ENCODE results near the gene CCDC12.

The CCDC12 gene

DNA sequence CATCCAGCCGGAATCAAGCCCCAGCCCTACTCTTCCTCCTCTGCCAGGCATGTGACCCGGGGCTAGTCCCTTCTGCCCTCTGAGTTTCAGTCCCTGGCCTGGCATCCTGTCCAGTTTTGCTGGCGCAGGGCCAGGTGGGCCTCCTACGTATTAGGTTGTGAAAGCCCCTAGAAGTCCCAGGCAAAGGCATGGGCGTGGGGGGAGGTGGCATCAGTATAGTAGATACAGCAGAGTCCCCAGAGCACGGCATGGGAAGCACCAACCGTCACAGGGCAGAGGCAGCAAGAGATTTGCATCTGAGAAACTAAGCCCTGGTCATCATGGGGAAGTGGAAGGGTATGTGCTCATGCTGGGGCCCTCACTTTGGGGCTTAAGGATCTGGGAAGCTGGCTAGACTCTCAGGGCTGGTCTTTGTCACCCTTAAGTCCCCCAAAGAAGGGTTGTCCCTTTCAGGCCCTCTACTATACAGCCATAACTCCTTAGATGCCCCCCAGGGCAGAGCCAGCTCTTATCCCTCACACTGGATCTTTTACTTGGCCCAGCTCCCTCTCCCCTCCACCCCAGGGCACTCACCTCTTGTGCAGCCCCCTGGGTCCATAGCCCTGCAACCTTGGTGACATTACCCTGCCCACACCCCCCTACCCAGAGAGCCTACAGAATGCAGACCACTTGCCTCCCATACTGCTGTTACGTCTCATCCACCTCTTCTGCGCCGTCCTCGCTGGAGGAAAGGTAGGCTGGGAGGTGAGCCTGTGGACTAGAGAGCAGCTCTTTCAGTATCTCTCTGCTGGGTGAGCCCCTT is 14.2 kb upstream of the CCDC12 start:
- Histone ChIP-seq H3K27me3 (ENCODE audit: control insufficient read depth, insufficient read depth, low read length) (no peaks in the 10 kb centered on the region), H3K9ac (ENCODE audit: low read length) (no peak overlapping the region), H3K4me3 (ENCODE audit: low read length) (no peak overlapping the region), H3K4me1 (ENCODE audit: control insufficient read depth, insufficient read depth, low read length) (peaks cover 28% of the 10 kb centered on the region), H3K9me3 (ENCODE audit: control insufficient read depth, low read length) (no peaks in the 10 kb centered on the region), H3K36me3 (ENCODE audit: control insufficient read depth, insufficient read depth, low read length) (peaks cover 25% of the 10 kb centered on the region)

DNA sequence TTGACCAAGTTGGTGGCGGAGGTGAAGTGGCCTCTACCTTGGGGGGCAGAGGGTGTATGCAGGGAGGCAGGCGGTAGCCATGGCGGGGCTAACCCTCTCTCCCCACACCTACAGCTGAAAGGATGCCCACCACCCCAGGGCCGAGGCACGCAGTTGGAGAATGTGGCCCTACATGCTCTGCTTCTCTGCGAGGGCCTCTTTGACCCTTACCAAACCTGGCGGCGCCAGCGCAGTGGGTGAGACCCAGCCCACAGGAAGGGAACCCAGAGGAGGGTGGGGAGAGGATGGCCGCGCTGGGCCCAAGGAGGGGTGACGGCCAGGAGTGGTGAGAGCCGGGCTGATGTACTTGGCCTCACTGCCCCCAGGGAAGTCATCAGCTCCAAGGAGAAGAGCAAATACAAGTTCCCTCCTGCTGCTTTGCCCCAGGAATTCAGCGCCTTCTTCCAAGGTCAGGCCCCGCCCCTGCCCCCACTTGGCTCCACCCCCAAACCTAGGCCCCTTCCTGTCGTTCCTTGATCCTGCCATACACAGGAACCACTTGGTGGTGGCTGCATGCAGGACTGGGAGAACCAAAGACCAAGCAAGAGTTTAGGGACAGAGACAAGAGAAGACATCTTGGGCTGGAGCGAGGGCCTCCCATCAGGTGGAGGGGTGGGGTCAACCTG is 12.7 kb upstream of the CCDC12 start:
- no peaks in the 10 kb centered on the region for H3K9me3 ChIP-seq (ENCODE audit: control insufficient read depth, low read length)
- peaks cover 18% of the 10 kb centered on the region for H3K36me3 ChIP-seq (ENCODE audit: control insufficient read depth, insufficient read depth, low read length)
- no peak overlapping the region for H3K4me3 ChIP-seq (ENCODE audit: low read length)
- H3K4me1 ChIP-seq (ENCODE audit: control insufficient read depth, insufficient read depth, low read length), result peaks cover 43% of the 10 kb centered on the region
- no peaks in the 10 kb centered on the region for H3K27me3 ChIP-seq (ENCODE audit: control insufficient read depth, insufficient read depth, low read length)
- no peak overlapping the region for H3K9ac ChIP-seq (ENCODE audit: low read length)

DNA sequence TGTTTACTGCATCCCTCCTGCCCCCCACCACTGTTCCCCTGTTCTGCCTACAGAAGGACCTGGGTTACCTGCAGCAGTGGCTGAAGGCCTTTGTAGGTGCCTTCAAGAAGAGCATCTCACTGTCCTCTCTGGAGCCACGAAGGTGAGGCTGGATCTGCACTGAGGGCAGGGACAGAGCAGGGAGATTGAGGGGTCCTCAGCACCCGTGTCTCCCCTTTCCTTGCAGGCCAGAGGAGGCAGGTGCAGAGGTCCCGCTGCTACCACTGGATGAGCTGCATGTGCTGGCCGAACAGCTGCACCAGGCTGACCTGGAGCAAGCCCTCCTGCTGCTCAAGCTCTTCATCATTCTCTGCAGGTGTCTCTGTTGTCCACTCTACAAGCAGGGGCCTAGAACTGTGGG is 12.1 kb upstream of the CCDC12 start:
- H3K36me3 ChIP-seq (ENCODE audit: control insufficient read depth, insufficient read depth, low read length), result peaks cover 18% of the 10 kb centered on the region
- no peaks in the 10 kb centered on the region for H3K9me3 ChIP-seq (ENCODE audit: control insufficient read depth, low read length)
- peak overlapping the region; percentile 16 for H3K9ac ChIP-seq (ENCODE audit: low read length)
- H3K27me3 ChIP-seq (ENCODE audit: control insufficient read depth, insufficient read depth, low read length), result no peaks in the 10 kb centered on the region
- H3K4me3 ChIP-seq (ENCODE audit: low read length), result no peak overlapping the region
- H3K4me1 ChIP-seq (ENCODE audit: control insufficient read depth, insufficient read depth, low read length), result peaks cover 46% of the 10 kb centered on the region

DNA sequence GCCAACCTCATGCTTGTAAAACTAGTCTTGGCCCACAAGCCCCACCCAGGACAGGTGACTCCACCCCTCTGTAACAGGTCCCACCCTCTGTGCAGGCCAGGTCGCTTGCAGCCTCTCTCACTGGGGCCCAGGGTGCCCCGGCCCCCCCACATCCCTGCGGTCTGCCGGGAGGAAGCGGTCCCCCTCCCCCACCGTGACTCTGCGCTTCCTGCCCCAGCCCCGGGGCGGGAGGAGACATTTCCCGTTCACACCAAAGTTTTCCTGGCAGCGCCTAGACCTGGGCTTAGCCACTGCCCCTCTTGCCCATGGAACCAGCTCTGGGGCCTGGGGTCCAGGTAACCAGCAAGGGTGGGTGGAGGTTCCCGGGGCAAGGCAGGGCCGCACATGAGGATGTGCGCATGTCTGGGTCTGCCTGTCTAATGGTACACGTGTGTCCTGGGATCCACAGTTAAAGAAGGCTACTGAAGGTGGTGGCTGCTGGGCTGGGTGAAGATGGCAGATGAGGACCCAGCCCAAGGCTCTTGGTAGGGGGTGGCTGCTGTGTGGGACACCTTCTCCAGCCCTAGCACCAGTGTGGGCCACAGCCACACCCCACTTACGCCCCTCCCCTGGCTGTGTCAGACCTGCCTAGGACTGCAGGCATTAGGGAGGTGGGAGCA is 11.3 kb upstream of the CCDC12 start:
- Histone ChIP-seq H3K9ac (ENCODE audit: low read length) (peak overlapping the region; percentile 16), H3K27me3 (ENCODE audit: control insufficient read depth, insufficient read depth, low read length) (no peaks in the 10 kb centered on the region), H3K9me3 (ENCODE audit: control insufficient read depth, low read length) (no peaks in the 10 kb centered on the region), H3K4me1 (ENCODE audit: control insufficient read depth, insufficient read depth, low read length) (peaks cover 53% of the 10 kb centered on the region), H3K36me3 (ENCODE audit: control insufficient read depth, insufficient read depth, low read length) (peaks cover 18% of the 10 kb centered on the region), H3K4me3 (ENCODE audit: low read length) (no peak overlapping the region)

DNA sequence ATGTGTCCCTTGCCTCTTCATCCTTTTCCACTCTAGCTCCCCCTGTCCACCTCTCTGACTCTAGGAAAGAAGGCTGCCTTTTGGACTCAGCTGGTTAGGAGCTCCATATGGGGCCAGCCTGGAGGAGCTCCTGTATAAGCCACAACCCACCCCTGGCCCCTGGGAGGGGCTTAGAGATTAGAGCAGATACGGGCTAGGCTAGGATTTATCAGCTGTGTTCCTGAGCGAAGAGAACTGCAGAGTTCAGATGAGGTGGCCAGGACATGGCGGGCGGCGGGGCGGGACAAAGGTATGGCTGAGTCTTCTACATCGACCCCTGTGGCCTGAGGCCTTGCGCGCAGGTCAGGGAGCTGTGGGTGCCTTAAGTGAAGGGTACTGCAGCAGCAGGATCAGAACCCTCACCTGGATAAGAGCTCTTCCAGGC is 10.8 kb upstream of the CCDC12 start:
- Histone ChIP-seq H3K9me3 (ENCODE audit: control insufficient read depth, low read length) (no peaks in the 10 kb centered on the region), H3K27me3 (ENCODE audit: control insufficient read depth, insufficient read depth, low read length) (no peaks in the 10 kb centered on the region), H3K9ac (ENCODE audit: low read length) (peak overlapping the region; percentile 24), H3K4me3 (ENCODE audit: low read length) (no peak overlapping the region), H3K36me3 (ENCODE audit: control insufficient read depth, insufficient read depth, low read length) (peaks cover 18% of the 10 kb centered on the region), H3K4me1 (ENCODE audit: control insufficient read depth, insufficient read depth, low read length) (peaks cover 58% of the 10 kb centered on the region)

DNA sequence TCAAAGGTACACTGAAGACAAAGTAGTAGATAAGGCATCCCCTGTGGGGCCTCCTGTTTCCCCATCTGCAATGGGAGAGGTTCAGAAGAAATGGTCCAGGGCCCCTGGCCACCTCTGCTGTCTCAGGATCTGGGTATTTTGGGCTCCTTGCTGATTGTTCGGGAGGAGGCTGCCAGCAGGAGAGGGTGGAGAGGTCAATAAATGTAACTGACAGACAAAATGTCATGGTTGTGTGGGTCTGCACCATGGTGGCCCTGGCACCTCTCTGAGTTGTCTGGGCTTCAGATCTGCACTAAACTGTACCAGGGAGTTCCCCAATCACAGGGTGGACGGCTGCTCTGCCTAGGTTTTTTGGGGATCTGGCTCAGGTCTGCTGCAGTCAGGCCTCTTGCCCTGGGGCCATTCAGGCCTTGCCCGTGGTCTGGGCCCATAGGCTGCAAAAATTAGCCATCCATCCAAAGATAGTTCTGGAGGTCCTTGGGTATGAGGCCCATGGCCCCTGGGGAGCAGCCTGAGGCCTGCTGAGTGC is 10.3 kb upstream of the CCDC12 start:
- peak overlapping the region; percentile 24 for H3K9ac ChIP-seq (ENCODE audit: low read length)
- H3K36me3 ChIP-seq (ENCODE audit: control insufficient read depth, insufficient read depth, low read length), result peaks cover 18% of the 10 kb centered on the region
- no peaks in the 10 kb centered on the region for H3K27me3 ChIP-seq (ENCODE audit: control insufficient read depth, insufficient read depth, low read length)
- no peaks in the 10 kb centered on the region for H3K9me3 ChIP-seq (ENCODE audit: control insufficient read depth, low read length)
- no peak overlapping the region for H3K4me3 ChIP-seq (ENCODE audit: low read length)
- peaks cover 63% of the 10 kb centered on the region for H3K4me1 ChIP-seq (ENCODE audit: control insufficient read depth, insufficient read depth, low read length)

DNA sequence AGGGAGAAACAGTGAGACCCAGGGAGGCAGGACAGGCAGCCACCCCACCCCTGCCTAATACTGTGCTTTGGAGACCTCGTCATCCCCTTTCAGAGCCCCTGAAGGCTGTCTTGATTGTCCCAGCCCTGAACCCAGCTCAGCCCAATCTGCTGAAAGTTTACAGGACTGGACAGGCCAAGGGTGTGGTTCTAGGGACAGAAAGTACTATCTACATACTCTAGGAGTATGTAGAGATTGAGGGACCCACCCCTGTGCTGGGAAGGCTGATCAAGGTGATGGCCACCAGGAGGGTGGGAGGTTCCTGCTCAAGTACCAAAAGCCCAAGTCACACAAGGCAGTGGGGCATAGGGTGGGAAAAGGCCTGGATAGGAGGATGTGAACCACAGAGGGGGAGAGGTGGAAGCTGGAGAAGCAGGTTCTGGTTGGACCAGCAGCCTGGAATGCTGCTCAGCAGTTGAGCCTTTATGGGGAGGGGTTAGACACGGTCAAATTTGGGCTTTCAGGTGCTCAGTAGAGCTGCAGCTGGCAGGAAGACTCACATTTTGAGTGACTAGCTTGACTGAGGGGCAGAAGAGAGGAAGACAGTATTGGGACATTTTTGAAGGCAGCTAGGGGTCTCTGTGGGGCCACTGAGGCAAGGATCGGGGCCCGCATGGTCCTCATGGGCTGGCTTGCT is 9.6 kb upstream of the CCDC12 start:
- Histone ChIP-seq H3K27me3 (ENCODE audit: control insufficient read depth, insufficient read depth, low read length) (no peaks in the 10 kb centered on the region), H3K4me3 (ENCODE audit: low read length) (peak overlapping the region; percentile 11), H3K4me1 (ENCODE audit: control insufficient read depth, insufficient read depth, low read length) (peaks cover 69% of the 10 kb centered on the region), H3K9me3 (ENCODE audit: control insufficient read depth, low read length) (no peaks in the 10 kb centered on the region), H3K9ac (ENCODE audit: low read length) (no peak overlapping the region), H3K36me3 (ENCODE audit: control insufficient read depth, insufficient read depth, low read length) (peaks cover 18% of the 10 kb centered on the region)

DNA sequence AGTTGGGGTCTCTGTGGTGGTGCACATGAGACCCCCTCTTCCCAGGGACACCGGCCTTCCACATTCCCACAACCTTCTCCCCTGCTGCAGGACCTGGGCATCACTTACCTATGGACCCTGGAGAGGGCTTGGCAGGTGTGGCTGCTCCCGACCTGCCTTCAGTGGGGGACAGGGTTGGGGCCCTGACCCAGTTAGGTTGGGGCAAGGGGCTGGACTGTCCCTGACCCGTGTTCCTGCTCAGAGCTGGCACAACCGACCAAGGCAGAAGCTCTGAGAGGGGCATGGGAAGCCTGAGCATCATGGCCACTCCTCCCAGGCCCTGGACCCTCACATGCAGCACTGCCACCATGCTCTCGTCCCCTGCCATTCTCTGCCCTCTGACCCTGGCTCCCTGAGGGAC is 9.0 kb upstream of the CCDC12 start:
- Histone ChIP-seq H3K27me3 (ENCODE audit: control insufficient read depth, insufficient read depth, low read length) (no peaks in the 10 kb centered on the region), H3K4me1 (ENCODE audit: control insufficient read depth, insufficient read depth, low read length) (peaks cover 70% of the 10 kb centered on the region), H3K36me3 (ENCODE audit: control insufficient read depth, insufficient read depth, low read length) (peaks cover 17% of the 10 kb centered on the region), H3K9me3 (ENCODE audit: control insufficient read depth, low read length) (no peaks in the 10 kb centered on the region), H3K4me3 (ENCODE audit: low read length) (peak overlapping the region; percentile 11), H3K9ac (ENCODE audit: low read length) (no peak overlapping the region)

DNA sequence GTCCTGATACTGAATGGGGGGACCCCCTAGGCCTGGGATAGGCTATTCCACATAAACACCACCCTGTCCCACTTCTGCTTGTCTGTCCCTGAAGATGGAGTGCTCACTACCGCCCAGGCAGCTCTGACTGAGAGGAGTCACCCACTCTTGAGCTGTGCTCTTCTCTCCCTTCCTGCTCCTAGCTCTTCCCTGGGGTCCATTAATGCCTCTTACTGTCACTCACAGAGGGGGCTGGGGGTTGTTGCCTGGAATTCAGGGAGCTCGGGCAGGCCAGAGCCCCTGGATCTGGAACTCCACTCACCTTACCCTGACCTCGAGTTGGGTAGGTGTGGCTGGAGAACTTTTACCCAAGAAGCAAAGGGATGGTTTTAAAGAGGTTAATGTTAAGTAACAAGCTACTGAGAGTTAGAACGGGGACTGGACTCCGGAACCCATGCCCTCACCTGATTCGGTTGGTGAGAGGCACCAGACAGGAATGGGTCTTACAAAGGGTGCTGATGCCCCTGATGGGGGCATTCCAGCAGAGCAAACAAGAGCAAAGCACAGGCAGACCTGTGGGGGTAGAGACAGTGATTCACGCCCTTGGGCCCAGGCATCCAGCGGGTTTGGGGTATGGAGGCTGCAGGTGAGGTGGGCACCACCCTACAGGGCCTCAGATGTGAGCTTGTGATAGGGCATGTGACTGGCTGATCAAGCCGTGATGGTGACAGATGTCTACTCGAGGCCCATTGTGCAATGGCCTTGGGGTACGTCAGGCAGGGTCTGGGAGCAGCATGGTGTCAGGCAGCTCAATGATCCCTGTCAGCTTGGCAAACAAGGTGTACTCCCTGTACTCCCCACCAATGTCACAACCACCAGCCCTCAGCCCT is 8.3 kb upstream of the CCDC12 start:
- Histone ChIP-seq H3K27me3 (ENCODE audit: control insufficient read depth, insufficient read depth, low read length) (no peaks in the 10 kb centered on the region), H3K4me1 (ENCODE audit: control insufficient read depth, insufficient read depth, low read length) (peaks cover 70% of the 10 kb centered on the region)

DNA sequence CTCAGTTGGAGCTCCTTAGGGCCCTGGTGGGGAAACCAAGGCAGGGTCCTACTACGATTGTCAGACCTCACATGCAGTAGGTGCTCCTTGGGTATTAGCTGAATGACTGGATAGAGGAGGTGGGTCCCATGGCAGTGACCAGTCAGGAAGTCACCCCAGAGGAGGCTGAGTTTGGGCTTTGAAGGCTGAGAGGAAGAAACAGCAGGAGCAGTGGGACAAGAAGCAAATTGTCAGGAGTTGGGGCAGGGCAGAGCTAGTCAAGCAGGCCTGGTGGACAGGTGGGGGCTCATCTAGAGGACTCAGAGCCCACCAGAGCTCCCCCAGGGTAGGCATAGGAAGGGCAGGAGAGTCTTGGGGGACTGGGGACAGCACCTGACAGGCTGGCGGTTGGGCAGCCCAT is 6.0 kb upstream of the CCDC12 start:
- Histone ChIP-seq H3K36me3 (ENCODE audit: control insufficient read depth, insufficient read depth, low read length) (no peaks in the 10 kb centered on the region), H3K9me3 (ENCODE audit: control insufficient read depth, low read length) (no peaks in the 10 kb centered on the region), H3K4me1 (ENCODE audit: control insufficient read depth, insufficient read depth, low read length) (peaks cover 75% of the 10 kb centered on the region), H3K9ac (ENCODE audit: low read length) (peak overlapping the region; percentile 89), H3K27me3 (ENCODE audit: control insufficient read depth, insufficient read depth, low read length) (no peaks in the 10 kb centered on the region), H3K4me3 (ENCODE audit: low read length) (no peak overlapping the region)

More for the DNA sequence above, 8.3 kb upstream of the CCDC12 start:
- H3K9ac ChIP-seq (ENCODE audit: low read length), result no peak overlapping the region
- peaks cover 9% of the 10 kb centered on the region for H3K36me3 ChIP-seq (ENCODE audit: control insufficient read depth, insufficient read depth, low read length)
- no peaks in the 10 kb centered on the region for H3K9me3 ChIP-seq (ENCODE audit: control insufficient read depth, low read length)
- H3K4me3 ChIP-seq (ENCODE audit: low read length), result no peak overlapping the region

DNA sequence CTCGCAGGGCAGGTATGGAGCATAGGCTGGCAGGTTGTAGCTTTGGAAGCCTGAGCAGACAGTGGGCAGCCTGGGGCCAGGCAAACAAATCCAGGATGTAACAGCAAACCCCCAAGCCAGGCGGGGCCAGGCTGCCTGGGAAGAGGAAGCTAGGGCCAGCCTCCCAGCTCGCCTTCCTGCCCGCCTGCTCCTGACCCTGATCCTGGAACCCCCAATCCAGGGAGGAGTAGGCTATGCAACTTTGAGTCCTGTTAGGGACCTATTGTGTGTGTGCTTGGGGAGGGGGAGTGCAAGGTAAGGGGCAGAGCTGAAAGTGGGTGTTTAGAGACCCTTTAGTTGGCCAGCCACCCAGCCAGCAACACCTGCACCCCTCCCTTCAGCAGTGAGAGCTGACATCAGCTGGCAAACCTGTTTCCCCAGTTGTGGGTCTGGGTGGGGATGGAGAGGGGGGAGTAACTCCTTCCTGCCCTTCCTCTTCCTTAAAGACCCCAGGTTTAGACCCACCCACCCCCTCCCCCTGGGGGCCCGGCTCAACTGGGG is 5.5 kb upstream of the CCDC12 start:
- no peaks in the 10 kb centered on the region for H3K9me3 ChIP-seq (ENCODE audit: control insufficient read depth, low read length)
- no peaks in the 10 kb centered on the region for H3K27me3 ChIP-seq (ENCODE audit: control insufficient read depth, insufficient read depth, low read length)
- no peaks in the 10 kb centered on the region for H3K36me3 ChIP-seq (ENCODE audit: control insufficient read depth, insufficient read depth, low read length)
- H3K9ac ChIP-seq (ENCODE audit: low read length), result peak overlapping the region; percentile 89
- H3K4me3 ChIP-seq (ENCODE audit: low read length), result peak overlapping the region; percentile 73
- peaks cover 72% of the 10 kb centered on the region for H3K4me1 ChIP-seq (ENCODE audit: control insufficient read depth, insufficient read depth, low read length)

All from mucosa of stomach (tissue), 1 donor.